Breast epithelium (tissue), 4 donors: ENCODE data around the gene FYB1. TPM values are rescaled to one million over a fixed set of nuclear protein-coding genes. Genes with fewer than 3 reads are reported as not detected.

Experiments
- DNase-seq, 2 donors: peaks; one replicate each; pipeline ENCODE4 v3.0.0-alpha.2; 2019; ENCODE audit warnings: low spot score in 2 of 2
- H3K27ac ChIP-seq, 2 donors: fragments of 200-600 bp; sonication (generic) in 1 of 2; one replicate each; pipeline ENCODE4 v1.5.1; 2016 to 2019; ENCODE audit warnings: mild to moderate bottlenecking in 1 of 2
- H3K27me3 ChIP-seq, 2 donors: fragments of 200-600 bp; sonication (generic) in 1 of 2; one replicate each; pipeline versions ENCODE4 v1.5.1 to v1.6.0; 2017 to 2019; ENCODE audit warnings: control low read depth in 1 of 2, mild to moderate bottlenecking in 1 of 2
- H3K36me3 ChIP-seq: fragments of 200-600 bp; one replicate; pipeline ENCODE4 v1.5.1; 2019
- H3K4me1 ChIP-seq, 2 donors: fragments of 200-600 bp; sonication (generic); one replicate each; pipeline ENCODE4 v1.5.1; 2016 to 2019; ENCODE audit warnings: control low read depth in 1 of 2
- H3K4me3 ChIP-seq, 3 donors: fragments of 200-600 bp; sonication (generic); 1 replicate in 2 of 3; 2 replicates in 1 of 3; pipeline ENCODE4 v1.5.1; 2016 to 2019; ENCODE audit warnings: mild to moderate bottlenecking in 3 of 3, moderate library complexity in 2 of 3
- H3K9me3 ChIP-seq, 2 donors: fragments of 200-600 bp; sonication (generic) in 1 of 2; one replicate each; pipeline ENCODE4 v1.5.1; 2016 to 2019; ENCODE audit warnings: control low read depth in 1 of 2
- POLR2A ChIP-seq: fragments of 450-650 bp; IDR thresholded peaks from one replicate; pipeline ENCODE4 v1.6.1; 2016; ENCODE audit warnings: antibody characterized with exemption, mild to moderate bottlenecking, moderate library complexity
- POLR2AphosphoS5 ChIP-seq, 3 donors: sonication (generic); formaldehyde crosslinking; IDR thresholded peaks; one replicate each; pipeline ENCODE4 v1.6.1; 2017; ENCODE audit warnings: antibody characterized with exemption in 3 of 3
- intact Hi-C: fragments of 100-400 bp; cut with DNase I; formaldehyde crosslinking; loops from one replicate; pipeline ENCODE4 v1.15.1; 2023; ENCODE audit warnings: low total_unique reads
- total RNA-seq, 3 donors: library from RNA; depleted of rRNA; stranded (reverse); fragments of >200 nt; gene quantifications; one replicate each; pipeline ENCODE4 v1.1.0, GENCODE V29; 2016
- TF ChIP-seq, protein P1 (sequence below), 3 donors: fragments of 450-650 bp; IDR thresholded peaks; one replicate each; pipeline ENCODE4 v1.5.1; 2016 to 2017; ENCODE audit warnings: antibody characterized with exemption in 3 of 3, mild to moderate bottlenecking in 3 of 3, moderate library complexity in 3 of 3

The FYB1 gene
- total RNA-seq, 3 donors from 2014 or later = 10.2 to 17.9 (median 11.4) TPM

DNA sequence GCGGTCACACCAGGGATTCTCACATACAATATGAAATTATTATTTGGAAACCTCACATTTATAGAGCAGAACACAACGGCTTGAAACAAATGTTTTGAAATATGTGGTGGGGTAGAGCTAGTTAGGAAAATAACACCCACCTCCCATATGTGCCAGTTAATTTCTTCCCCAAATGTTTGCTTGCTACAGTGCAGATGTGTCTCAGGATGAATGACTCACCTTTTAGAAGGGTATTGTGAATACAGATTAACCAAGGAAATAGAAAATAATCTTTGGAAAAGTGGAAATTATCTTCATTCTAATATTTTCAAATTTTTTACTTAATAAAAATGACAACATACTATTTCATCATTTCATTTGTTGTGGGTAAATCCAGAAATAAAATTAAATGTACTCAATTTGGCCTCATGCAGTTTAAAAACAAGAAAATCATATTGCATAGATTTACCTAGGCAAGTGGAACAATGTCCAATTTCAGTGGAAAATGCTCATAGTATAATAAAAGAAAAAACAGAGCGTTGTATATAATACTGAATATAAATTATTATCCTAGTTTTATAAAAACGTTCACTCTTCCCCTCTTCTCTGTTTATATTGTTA lies 105.9 kb downstream of the FYB1 start:
- Histone ChIP-seq H3K27ac (no peak overlapping the region), H3K4me1 (no peaks in the 10 kb centered on the region), H3K27me3 (no peaks in the 10 kb centered on the region), H3K36me3 (no peaks in the 10 kb centered on the region), H3K9me3 (no peaks in the 10 kb centered on the region), H3K4me3 (no peak overlapping the region)
- no peak for DNase-seq
- intact Hi-C loops = no loop called here
- no peak for TF ChIP-seq POLR2AphosphoS5 (IDR thresholded peaks at IDR 0.05)
- TF ChIP-seq, protein P1, sequence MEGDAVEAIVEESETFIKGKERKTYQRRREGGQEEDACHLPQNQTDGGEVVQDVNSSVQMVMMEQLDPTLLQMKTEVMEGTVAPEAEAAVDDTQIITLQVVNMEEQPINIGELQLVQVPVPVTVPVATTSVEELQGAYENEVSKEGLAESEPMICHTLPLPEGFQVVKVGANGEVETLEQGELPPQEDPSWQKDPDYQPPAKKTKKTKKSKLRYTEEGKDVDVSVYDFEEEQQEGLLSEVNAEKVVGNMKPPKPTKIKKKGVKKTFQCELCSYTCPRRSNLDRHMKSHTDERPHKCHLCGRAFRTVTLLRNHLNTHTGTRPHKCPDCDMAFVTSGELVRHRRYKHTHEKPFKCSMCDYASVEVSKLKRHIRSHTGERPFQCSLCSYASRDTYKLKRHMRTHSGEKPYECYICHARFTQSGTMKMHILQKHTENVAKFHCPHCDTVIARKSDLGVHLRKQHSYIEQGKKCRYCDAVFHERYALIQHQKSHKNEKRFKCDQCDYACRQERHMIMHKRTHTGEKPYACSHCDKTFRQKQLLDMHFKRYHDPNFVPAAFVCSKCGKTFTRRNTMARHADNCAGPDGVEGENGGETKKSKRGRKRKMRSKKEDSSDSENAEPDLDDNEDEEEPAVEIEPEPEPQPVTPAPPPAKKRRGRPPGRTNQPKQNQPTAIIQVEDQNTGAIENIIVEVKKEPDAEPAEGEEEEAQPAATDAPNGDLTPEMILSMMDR (IDR thresholded peaks at IDR 0.05) = no peak
- TF ChIP-seq POLR2A = no peak

DNA sequence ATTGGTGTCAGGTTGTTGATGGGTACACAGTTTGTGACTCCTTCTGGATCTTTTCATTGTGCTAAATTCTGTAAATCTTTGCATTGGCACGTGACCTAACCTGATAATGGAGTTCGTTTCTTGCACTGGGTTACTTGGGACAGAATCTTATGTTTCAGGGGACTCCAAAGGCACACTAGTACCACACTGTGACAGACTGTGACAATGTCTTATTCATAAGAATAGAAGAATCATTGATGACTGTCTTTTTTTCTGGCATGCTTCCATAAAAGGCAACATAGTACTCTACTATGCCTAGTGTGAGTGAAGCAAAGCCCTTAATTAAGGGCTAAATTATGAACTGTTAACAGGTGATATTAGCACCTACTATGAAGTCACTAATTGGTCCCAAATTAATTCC lies 109.8 kb downstream of the FYB1 start:
- no peaks in the 10 kb centered on the region for H3K36me3 ChIP-seq
- no peaks in the 10 kb centered on the region for H3K9me3 ChIP-seq
- intact Hi-C loops = no loop called here
- H3K27me3 ChIP-seq = no peaks in the 10 kb centered on the region
- TF ChIP-seq, protein P1 (IDR thresholded peaks at IDR 0.05) = no peak
- H3K4me1 ChIP-seq = no peaks in the 10 kb centered on the region
- no peak for DNase-seq
- H3K4me3 ChIP-seq = no peak overlapping the region
- no peak overlapping the region for H3K27ac ChIP-seq

- TF ChIP-seq, protein P1 (IDR thresholded peaks at IDR 0.05) = no peak
- TF ChIP-seq POLR2AphosphoS5 (IDR thresholded peaks at IDR 0.05) = no peak
- no peak for TF ChIP-seq POLR2A
- no peak for DNase-seq
- H3K36me3 ChIP-seq = no peaks in the 10 kb centered on the region
- no peak overlapping the region for H3K27ac ChIP-seq
- intact Hi-C loops = no loop called here
- no peaks in the 10 kb centered on the region for H3K27me3 ChIP-seq
- H3K4me3 ChIP-seq = no peak overlapping the region
- H3K9me3 ChIP-seq = no peaks in the 10 kb centered on the region
- H3K4me1 ChIP-seq = no peaks in the 10 kb centered on the region
Measured at GRCh38 chr5:39108987-39109386, 110.4 kb downstream of the FYB1 start.

DNA sequence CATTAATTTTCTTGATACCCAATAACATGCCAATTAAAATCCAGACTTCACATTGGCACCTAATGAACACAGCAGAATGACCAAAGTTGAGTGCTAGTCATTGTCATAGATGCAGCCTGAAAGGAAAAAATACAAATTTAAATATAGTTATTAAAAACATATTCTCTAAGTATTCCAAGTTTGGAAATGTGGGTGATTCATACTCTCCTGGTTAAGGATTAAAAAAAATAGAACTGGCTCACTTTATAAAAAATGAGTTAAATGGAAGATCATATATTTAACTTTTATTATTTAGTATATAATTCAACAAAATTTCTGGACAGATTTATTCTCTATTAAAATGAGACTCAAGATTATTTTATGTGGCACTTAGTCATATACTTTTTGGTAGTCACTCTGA lies 112.0 kb downstream of the FYB1 start:
- Histone ChIP-seq H3K4me3 (no peak overlapping the region), H3K4me1 (no peaks in the 10 kb centered on the region), H3K36me3 (no peaks in the 10 kb centered on the region), H3K27ac (no peak overlapping the region), H3K9me3 (no peaks in the 10 kb centered on the region), H3K27me3 (no peaks in the 10 kb centered on the region)
- intact Hi-C loops = no loop called here
- DNase-seq = no peak
- no peak for TF ChIP-seq POLR2A
- TF ChIP-seq, protein P1 (IDR thresholded peaks at IDR 0.05) = no peak
- TF ChIP-seq POLR2AphosphoS5 (IDR thresholded peaks at IDR 0.05) = no peak

- TF ChIP-seq, protein P1 (IDR thresholded peaks at IDR 0.05) = peak in 1 of 3 donors; percentile 8
- TF ChIP-seq POLR2A = no peak
- no peak for TF ChIP-seq POLR2AphosphoS5 (IDR thresholded peaks at IDR 0.05)
- H3K4me1 ChIP-seq = no peaks in the 10 kb centered on the region
- H3K36me3 ChIP-seq = no peaks in the 10 kb centered on the region
- H3K27me3 ChIP-seq = no peaks in the 10 kb centered on the region
- H3K4me3 ChIP-seq = no peak overlapping the region
- intact Hi-C loops = no loop called here
- no peaks in the 10 kb centered on the region for H3K9me3 ChIP-seq
- no peak overlapping the region for H3K27ac ChIP-seq
- DNase-seq = no peak
Measured at GRCh38 chr5:39106322-39106721, 113.0 kb downstream of the FYB1 start.
